ENCODE results near the gene FBXO2.

FBXO2 gene

GRCh38 chr1:11682287-11682771, 28.1 kb upstream of the FBXO2 start:
- in situ Hi-C loops (cut with MboI; ENCODE audit: low sequenced_read_pairs), result no loop called here

- in situ Hi-C loops (cut with MboI; ENCODE audit: low sequenced_read_pairs), result no loop called here
Measured at GRCh38 chr1:11681071-11681771, 27.0 kb upstream of the FBXO2 start, which contains the start of gene MAD2L2. TSS of gene MAD2L2 (minus strand) at chr1:11681148. CDS start at chr1:11680601, 547 bp downstream.

GRCh38 chr1:11680270-11681070, 26.2 kb upstream of the FBXO2 start:
- in situ Hi-C loops (cut with MboI; ENCODE audit: low sequenced_read_pairs), result no loop called here

- in situ Hi-C loops (cut with MboI; ENCODE audit: low sequenced_read_pairs), result no loop called here
Measured at GRCh38 chr1:11678442-11678841, 24.2 kb upstream of the FBXO2 start.

- in situ Hi-C loops (cut with MboI; ENCODE audit: low sequenced_read_pairs), result no loop called here
Measured at GRCh38 chr1:11676386-11677103, 22.3 kb upstream of the FBXO2 start.

GRCh38 chr1:11675325-11675724, 21.1 kb upstream of the FBXO2 start:
- in situ Hi-C loops (cut with MboI; ENCODE audit: low sequenced_read_pairs), result no loop called here

GRCh38 chr1:11674488-11674887, 20.3 kb upstream of the FBXO2 start:
- in situ Hi-C loops (cut with MboI; ENCODE audit: low sequenced_read_pairs), result no loop called here

GRCh38 chr1:11673089-11673769, 19.0 kb upstream of the FBXO2 start:
- in situ Hi-C loops (cut with MboI; ENCODE audit: low sequenced_read_pairs), result no loop called here

GRCh38 chr1:11671544-11672286, 17.5 kb upstream of the FBXO2 start:
- in situ Hi-C loops (cut with MboI; ENCODE audit: low sequenced_read_pairs), result no loop called here

GRCh38 chr1:11671205-11671543, 16.9 kb upstream of the FBXO2 start:
- in situ Hi-C loops (cut with MboI; ENCODE audit: low sequenced_read_pairs), result no loop called here

- in situ Hi-C loops (cut with MboI; ENCODE audit: low sequenced_read_pairs), result no loop called here
Measured at GRCh38 chr1:11670747-11671146, 16.5 kb upstream of the FBXO2 start.

- in situ Hi-C loops (cut with MboI; ENCODE audit: low sequenced_read_pairs), result no loop called here
Measured at GRCh38 chr1:11668516-11668915, 14.3 kb upstream of the FBXO2 start.

- in situ Hi-C loops (cut with MboI; ENCODE audit: low sequenced_read_pairs), result no loop called here
Measured at GRCh38 chr1:11664336-11665065, 10.3 kb upstream of the FBXO2 start.

GRCh38 chr1:11661103-11661502, 6.9 kb upstream of the FBXO2 start:
- in situ Hi-C loops (cut with MboI; ENCODE audit: low sequenced_read_pairs), result no loop called here

- in situ Hi-C loops (cut with MboI; ENCODE audit: low sequenced_read_pairs), result no loop called here
Measured at GRCh38 chr1:11659748-11660147, 5.5 kb upstream of the FBXO2 start.

- in situ Hi-C loops (cut with MboI; ENCODE audit: low sequenced_read_pairs), result no loop called here
Measured at GRCh38 chr1:11658542-11658941, 4.3 kb upstream of the FBXO2 start.

GRCh38 chr1:11657654-11658053, 3.4 kb upstream of the FBXO2 start:
- in situ Hi-C loops (cut with MboI; ENCODE audit: low sequenced_read_pairs), result no loop called here

- in situ Hi-C loops (cut with MboI; ENCODE audit: low sequenced_read_pairs), result no loop called here
Measured at GRCh38 chr1:11654939-11655808, 945 bp upstream of the FBXO2 start.

GRCh38 chr1:11653861-11654136, 430 bp downstream of the FBXO2 start:
- in situ Hi-C loops (cut with MboI; ENCODE audit: low sequenced_read_pairs), result no loop called here

Data from HL-60/S4 treated with phorbol 12-myristate 13-acetate at 8.2 ng/mL for 4 days and 3 days (cell line).